Neural cell (in vitro differentiated cells): ENCODE results near the gene SLC66A2.

Source experiments
- EP300 ChIP-seq: fragments of 450-650 bp; conservative IDR thresholded peaks from 2 replicates; pipeline ENCODE4 v1.6.1; 2014; ENCODE audit warnings: antibody characterized with exemption, mild to moderate bottlenecking, moderate library complexity; ENCODE audit not compliant: poor library complexity, severe bottlenecking
- EZH2 ChIP-seq: fragments of 200-600, 300-800 bp; shearing (Covaris generic), sonication (generic); IDR thresholded peaks from 2 replicates; pipeline ENCODE4 v1.6.1; 2014; ENCODE audit warnings: antibody characterized with exemption, low read length, borderline replicate concordance, mild to moderate bottlenecking; ENCODE audit not compliant: insufficient read depth, poor library complexity, severe bottlenecking
- POLR2AphosphoS5 ChIP-seq: IDR thresholded peaks from 2 replicates; pipeline ENCODE4 v1.6.1; 2012
- RAD21 ChIP-seq: fragments of 450-650 bp; conservative IDR thresholded peaks from 2 replicates; pipeline ENCODE4 v1.6.1; 2014; ENCODE audit warnings: antibody characterized with exemption, mild to moderate bottlenecking, moderate library complexity
- SMC3 ChIP-seq: fragments of 450-650 bp; conservative IDR thresholded peaks from 2 replicates; pipeline ENCODE4 v1.6.1; 2014; ENCODE audit warnings: antibody characterized with exemption, mild to moderate bottlenecking, moderate library complexity; ENCODE audit not compliant: poor library complexity
- TAF1 ChIP-seq: IDR thresholded peaks from 2 replicates; pipeline ENCODE4 v1.6.1; 2012; ENCODE audit warnings: low read depth
- TF ChIP-seq, protein P1 (sequence below): fragments of 450-650 bp; IDR thresholded peaks from 2 replicates; pipeline ENCODE4 v1.5.1; 2014; ENCODE audit warnings: antibody characterized with exemption, mild to moderate bottlenecking, moderate library complexity; ENCODE audit not compliant: poor library complexity, severe bottlenecking
- TF ChIP-seq, protein P2 (sequence below): IDR thresholded peaks from 2 replicates; pipeline ENCODE4 v1.6.1; 2012; ENCODE audit warnings: borderline replicate concordance

DNA sequence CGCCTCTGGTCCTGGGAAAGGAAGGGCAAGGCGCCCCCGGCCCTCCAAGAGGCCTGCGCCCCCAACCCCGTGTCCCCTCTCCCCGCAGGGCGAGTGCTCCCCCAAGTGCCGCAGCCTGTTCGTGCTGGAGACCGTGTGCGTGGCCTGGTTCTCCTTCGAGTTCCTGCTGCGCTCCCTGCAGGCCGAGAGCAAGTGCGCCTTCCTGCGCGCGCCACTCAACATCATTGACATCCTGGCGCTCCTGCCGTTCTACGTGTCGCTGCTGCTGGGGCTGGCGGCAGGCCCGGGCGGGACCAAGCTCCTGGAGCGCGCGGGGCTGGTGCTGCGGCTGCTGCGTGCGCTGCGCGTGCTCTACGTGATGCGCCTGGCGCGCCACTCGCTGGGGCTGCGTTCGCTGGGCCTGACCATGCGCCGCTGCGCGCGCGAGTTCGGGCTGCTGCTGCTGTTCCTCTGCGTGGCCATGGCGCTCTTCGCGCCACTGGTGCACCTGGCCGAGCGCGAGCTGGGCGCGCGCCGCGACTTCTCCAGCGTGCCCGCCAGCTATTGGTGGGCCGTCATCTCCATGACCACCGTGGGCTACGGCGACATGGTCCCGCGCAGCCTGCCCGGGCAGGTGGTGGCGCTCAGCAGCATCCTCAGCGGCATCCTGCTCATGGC, 52.4 kb downstream of the SLC66A2 start:
- TF ChIP-seq EZH2 (no peak), SMC3 (no peak), EP300 (no peak), POLR2AphosphoS5 (no peak), RAD21 (no peak), TAF1 (no peak)
- TF ChIP-seq, protein P1, sequence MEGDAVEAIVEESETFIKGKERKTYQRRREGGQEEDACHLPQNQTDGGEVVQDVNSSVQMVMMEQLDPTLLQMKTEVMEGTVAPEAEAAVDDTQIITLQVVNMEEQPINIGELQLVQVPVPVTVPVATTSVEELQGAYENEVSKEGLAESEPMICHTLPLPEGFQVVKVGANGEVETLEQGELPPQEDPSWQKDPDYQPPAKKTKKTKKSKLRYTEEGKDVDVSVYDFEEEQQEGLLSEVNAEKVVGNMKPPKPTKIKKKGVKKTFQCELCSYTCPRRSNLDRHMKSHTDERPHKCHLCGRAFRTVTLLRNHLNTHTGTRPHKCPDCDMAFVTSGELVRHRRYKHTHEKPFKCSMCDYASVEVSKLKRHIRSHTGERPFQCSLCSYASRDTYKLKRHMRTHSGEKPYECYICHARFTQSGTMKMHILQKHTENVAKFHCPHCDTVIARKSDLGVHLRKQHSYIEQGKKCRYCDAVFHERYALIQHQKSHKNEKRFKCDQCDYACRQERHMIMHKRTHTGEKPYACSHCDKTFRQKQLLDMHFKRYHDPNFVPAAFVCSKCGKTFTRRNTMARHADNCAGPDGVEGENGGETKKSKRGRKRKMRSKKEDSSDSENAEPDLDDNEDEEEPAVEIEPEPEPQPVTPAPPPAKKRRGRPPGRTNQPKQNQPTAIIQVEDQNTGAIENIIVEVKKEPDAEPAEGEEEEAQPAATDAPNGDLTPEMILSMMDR, result no peak
- TF ChIP-seq, protein P2, sequence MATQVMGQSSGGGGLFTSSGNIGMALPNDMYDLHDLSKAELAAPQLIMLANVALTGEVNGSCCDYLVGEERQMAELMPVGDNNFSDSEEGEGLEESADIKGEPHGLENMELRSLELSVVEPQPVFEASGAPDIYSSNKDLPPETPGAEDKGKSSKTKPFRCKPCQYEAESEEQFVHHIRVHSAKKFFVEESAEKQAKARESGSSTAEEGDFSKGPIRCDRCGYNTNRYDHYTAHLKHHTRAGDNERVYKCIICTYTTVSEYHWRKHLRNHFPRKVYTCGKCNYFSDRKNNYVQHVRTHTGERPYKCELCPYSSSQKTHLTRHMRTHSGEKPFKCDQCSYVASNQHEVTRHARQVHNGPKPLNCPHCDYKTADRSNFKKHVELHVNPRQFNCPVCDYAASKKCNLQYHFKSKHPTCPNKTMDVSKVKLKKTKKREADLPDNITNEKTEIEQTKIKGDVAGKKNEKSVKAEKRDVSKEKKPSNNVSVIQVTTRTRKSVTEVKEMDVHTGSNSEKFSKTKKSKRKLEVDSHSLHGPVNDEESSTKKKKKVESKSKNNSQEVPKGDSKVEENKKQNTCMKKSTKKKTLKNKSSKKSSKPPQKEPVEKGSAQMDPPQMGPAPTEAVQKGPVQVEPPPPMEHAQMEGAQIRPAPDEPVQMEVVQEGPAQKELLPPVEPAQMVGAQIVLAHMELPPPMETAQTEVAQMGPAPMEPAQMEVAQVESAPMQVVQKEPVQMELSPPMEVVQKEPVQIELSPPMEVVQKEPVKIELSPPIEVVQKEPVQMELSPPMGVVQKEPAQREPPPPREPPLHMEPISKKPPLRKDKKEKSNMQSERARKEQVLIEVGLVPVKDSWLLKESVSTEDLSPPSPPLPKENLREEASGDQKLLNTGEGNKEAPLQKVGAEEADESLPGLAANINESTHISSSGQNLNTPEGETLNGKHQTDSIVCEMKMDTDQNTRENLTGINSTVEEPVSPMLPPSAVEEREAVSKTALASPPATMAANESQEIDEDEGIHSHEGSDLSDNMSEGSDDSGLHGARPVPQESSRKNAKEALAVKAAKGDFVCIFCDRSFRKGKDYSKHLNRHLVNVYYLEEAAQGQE, result no peak
